Endodermal cell (in vitro differentiated cells): ENCODE measurements around the gene STAMBPL1. TPM values are rescaled to one million over a fixed set of nuclear protein-coding genes. Genes with fewer than 3 reads are reported as not detected.

ENCODE experiments used
- DNase-seq: peaks from one replicate; pipeline ENCODE4 v3.0.0-alpha.2; 2017
- H3K27ac ChIP-seq: 2 replicates; pipeline ENCODE4 v1.5.1; 2013; ENCODE audit warnings: mild to moderate bottlenecking, low read depth, low read length, moderate library complexity
- H3K27me3 ChIP-seq: 2 replicates; pipeline ENCODE4 v1.6.1; 2013; ENCODE audit warnings: mild to moderate bottlenecking, low read length, moderate library complexity; ENCODE audit not compliant: insufficient read depth, control insufficient read depth, poor library complexity, severe bottlenecking
- H3K36me3 ChIP-seq: 2 replicates; pipeline ENCODE4 v1.7.0; 2013; ENCODE audit warnings: mild to moderate bottlenecking, low read length, moderate library complexity; ENCODE audit not compliant: control insufficient read depth, insufficient read depth
- H3K4me1 ChIP-seq: one replicate; pipeline ENCODE4 v1.7.0; 2013; ENCODE audit warnings: low read length; ENCODE audit not compliant: control insufficient read depth, insufficient read depth
- H3K4me3 ChIP-seq: 2 replicates; pipeline ENCODE4 v1.5.1; 2013; ENCODE audit warnings: mild to moderate bottlenecking, low read length, moderate library complexity
- H3K9ac ChIP-seq: 2 replicates; pipeline ENCODE4 v1.6.1; 2013; ENCODE audit warnings: mild to moderate bottlenecking, low read length, moderate library complexity; ENCODE audit not compliant: poor library complexity, severe bottlenecking; ENCODE audit errors: extremely low read depth
- H3K9me3 ChIP-seq: 2 replicates; pipeline ENCODE4 v1.6.1; 2013; ENCODE audit warnings: mild to moderate bottlenecking, low read length, moderate library complexity; ENCODE audit not compliant: control insufficient read depth
- H3K27ac Mint-ChIP-seq: 2 replicates; pipeline ENCODE4 v1.8.0; 2020; ENCODE audit warnings: mixed read lengths
- H3K27me3 Mint-ChIP-seq: 2 replicates; pipeline ENCODE4 v1.8.0; 2021; ENCODE audit warnings: mild to moderate bottlenecking, mixed read lengths; ENCODE audit not compliant: insufficient read depth
- H3K36me3 Mint-ChIP-seq: 2 replicates; pipeline ENCODE4 v1.8.0; 2020; ENCODE audit warnings: low read depth, mixed read lengths
- H3K4me1 Mint-ChIP-seq: 2 replicates; pipeline ENCODE4 v1.8.0; 2020; ENCODE audit warnings: mixed read lengths
- H3K4me3 Mint-ChIP-seq: 2 replicates; pipeline ENCODE4 v1.8.0; 2020; ENCODE audit warnings: mild to moderate bottlenecking, moderate library complexity, mixed read lengths
- H3K9me3 Mint-ChIP-seq: 2 replicates; pipeline ENCODE4 v1.8.0; 2020; ENCODE audit warnings: mild to moderate bottlenecking, mixed read lengths
- WGBS, 2 experiments: methylation state at CpG; one replicate each; pipeline versions ENCODE4 v1.1.5 to v1.1.7; 2013; ENCODE audit warnings: missing lambda C conversion rate in 2 of 2, mixed read lengths in 1 of 2; ENCODE audit not compliant: insufficient coverage in 1 of 2, insufficient read length in 1 of 2; 5-methylcytosine and 5-hydroxymethylcytosine counted together
- total RNA-seq, 2 donors: library from RNA; stranded (reverse); fragmentation: NEBNext Ultra II Directional in 1 of 2; extraction: Animal tissue kit (Norgen Biotek cat#: 25700) in 1 of 2; gene quantifications; 2 replicates in 1 of 2; 3 replicates in 1 of 2; pipeline ENCODE4 v1.2.1, GENCODE V29; 2021
- TF ChIP-seq, protein P1 (sequence below): fragments of 200-600 bp; sonication (generic); conservative IDR thresholded peaks from 2 replicates; pipeline ENCODE4 v1.5.0; 2021; ENCODE audit warnings: antibody characterized with exemption, mild to moderate bottlenecking

The STAMBPL1 gene
- total RNA-seq, 2 donors from 2014 or later: 1.2 to 4.1 TPM

DNA sequence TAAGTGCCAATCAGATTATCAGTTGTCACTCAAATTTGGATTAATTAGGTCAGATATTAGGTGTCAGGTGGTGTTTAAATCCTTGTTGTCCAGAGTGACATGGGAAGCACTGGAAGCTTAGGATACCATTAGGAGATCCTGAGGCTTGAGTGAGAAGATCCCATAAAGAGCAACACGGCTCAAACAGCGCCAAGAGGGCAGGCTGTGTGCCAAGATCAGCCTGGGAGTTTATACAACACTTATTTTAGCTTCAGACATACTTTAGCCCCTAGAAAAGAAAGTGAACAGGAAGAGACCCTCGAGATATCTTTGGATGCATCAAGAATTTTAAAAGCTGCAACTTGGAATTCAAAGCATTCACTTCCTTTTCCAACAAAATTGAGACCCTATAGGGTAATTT, 86.8 kb downstream of the STAMBPL1 start:
- Mint-ChIP-seq H3K27ac (no peak overlapping the region), H3K27me3 (no peaks in the 10 kb centered on the region), H3K36me3 (no peaks in the 10 kb centered on the region), H3K4me1 (peaks cover 7% of the 10 kb centered on the region), H3K4me3 (no peak overlapping the region), H3K9me3 (no peaks in the 10 kb centered on the region)
- Histone ChIP-seq H3K9me3 (no peaks in the 10 kb centered on the region), H3K27me3 (no peaks in the 10 kb centered on the region), H3K27ac (no peak overlapping the region), H3K36me3 (no peaks in the 10 kb centered on the region), H3K4me1 (peaks cover 6% of the 10 kb centered on the region), H3K4me3 (no peak overlapping the region), H3K9ac (no peak overlapping the region)
- TF ChIP-seq, protein P1, sequence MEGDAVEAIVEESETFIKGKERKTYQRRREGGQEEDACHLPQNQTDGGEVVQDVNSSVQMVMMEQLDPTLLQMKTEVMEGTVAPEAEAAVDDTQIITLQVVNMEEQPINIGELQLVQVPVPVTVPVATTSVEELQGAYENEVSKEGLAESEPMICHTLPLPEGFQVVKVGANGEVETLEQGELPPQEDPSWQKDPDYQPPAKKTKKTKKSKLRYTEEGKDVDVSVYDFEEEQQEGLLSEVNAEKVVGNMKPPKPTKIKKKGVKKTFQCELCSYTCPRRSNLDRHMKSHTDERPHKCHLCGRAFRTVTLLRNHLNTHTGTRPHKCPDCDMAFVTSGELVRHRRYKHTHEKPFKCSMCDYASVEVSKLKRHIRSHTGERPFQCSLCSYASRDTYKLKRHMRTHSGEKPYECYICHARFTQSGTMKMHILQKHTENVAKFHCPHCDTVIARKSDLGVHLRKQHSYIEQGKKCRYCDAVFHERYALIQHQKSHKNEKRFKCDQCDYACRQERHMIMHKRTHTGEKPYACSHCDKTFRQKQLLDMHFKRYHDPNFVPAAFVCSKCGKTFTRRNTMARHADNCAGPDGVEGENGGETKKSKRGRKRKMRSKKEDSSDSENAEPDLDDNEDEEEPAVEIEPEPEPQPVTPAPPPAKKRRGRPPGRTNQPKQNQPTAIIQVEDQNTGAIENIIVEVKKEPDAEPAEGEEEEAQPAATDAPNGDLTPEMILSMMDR: no peak
- WGBS, 2 experiments: 96 to 100% methylated on average over 2 to 3 of the region's 3 CpGs
- DNase-seq: no peak

DNA sequence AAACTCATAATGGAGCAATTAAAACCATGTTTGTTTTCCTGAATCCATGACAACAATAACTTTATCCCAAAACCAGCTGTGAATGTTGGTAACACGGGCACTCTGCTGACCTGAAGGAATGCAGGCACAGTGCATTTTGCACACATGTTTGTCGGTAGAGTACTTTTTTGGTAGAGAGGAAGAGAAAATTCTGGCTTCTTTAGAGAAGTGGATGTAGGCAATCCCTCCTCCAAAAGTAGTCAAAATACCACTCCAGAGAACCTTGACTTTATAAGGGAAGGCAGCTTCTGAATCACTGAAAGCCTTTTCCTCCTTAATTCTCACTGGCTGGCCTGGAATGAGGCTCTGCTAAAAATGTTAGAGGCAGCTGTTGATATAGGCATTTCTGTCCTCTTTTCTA, 88.3 kb downstream of the STAMBPL1 start:
- Mint-ChIP-seq H3K4me3 (no peak overlapping the region), H3K27me3 (no peaks in the 10 kb centered on the region), H3K36me3 (no peaks in the 10 kb centered on the region), H3K27ac (no peak overlapping the region), H3K9me3 (no peaks in the 10 kb centered on the region), H3K4me1 (no peaks in the 10 kb centered on the region)
- H3K36me3 ChIP-seq: no peaks in the 10 kb centered on the region
- no peaks in the 10 kb centered on the region for H3K27me3 ChIP-seq
- no peak for DNase-seq
- H3K4me1 ChIP-seq: no peaks in the 10 kb centered on the region
- no peak overlapping the region for H3K9ac ChIP-seq
- H3K9me3 ChIP-seq: no peaks in the 10 kb centered on the region
- no peak overlapping the region for H3K27ac ChIP-seq
- TF ChIP-seq, protein P1: no peak
- no peak overlapping the region for H3K4me3 ChIP-seq
- 93% methylated on average over 2 of the region's 2 CpGs; no CpG with 5 or more reads in 1 of the 2 experiments for WGBS, 2 experiments

DNA sequence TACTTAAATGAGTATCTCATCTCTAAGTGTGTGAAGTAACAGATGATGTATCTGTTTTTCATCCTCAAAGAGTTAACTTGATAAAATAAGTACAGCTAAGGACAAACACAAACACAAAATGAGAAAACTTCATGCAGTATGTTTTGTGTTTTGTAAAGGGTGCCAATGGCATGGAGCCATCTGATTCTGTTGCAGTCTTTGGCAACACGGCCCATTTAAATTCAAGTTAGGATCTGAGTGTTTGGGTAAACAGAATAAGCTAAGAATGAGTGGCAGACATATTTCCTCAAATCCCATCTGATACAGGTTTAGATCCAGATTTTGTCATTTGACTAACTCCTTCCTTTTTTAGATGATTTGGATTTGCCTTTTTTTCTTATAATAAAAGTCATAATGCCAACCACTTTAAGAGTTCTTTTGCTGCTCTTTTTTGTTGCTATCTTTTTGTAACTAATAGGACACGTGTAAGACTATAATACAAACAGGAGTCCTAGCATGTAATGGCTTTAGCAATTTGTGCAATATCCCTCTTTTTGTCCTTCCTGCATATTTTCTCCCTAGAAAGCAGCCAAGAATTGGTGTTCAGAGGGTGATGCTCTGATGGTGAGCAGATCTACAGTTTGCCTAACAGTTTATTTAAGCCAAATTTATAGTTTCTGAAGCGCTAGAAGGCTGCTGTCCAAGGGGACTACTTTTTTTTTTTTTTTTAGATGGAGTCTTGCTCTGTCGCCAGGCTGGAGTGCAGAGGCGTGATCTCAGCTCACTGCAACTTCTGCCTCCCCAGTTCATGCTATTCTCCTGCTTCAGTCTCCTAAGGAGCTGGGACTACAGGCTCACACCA, 91.4 kb downstream of the STAMBPL1 start:
- Mint-ChIP-seq H3K27me3 (no peaks in the 10 kb centered on the region), H3K36me3 (no peaks in the 10 kb centered on the region), H3K9me3 (no peaks in the 10 kb centered on the region), H3K4me1 (no peaks in the 10 kb centered on the region), H3K4me3 (no peak overlapping the region), H3K27ac (no peak overlapping the region)
- no peaks in the 10 kb centered on the region for H3K4me1 ChIP-seq
- no peak overlapping the region for H3K4me3 ChIP-seq
- DNase-seq: no peak
- H3K27me3 ChIP-seq: no peaks in the 10 kb centered on the region
- no peaks in the 10 kb centered on the region for H3K9me3 ChIP-seq
- 83 to 93% methylated on average over 3 to 5 of the region's 5 CpGs for WGBS, 2 experiments
- no peak overlapping the region for H3K27ac ChIP-seq
- no peaks in the 10 kb centered on the region for H3K36me3 ChIP-seq
- no peak overlapping the region for H3K9ac ChIP-seq
- TF ChIP-seq, protein P1: no peak

Other genes with a start within 250 kb of the STAMBPL1 start
- not detected for gene LIPF, start 215.8 kb upstream of the STAMBPL1 start, total RNA-seq
- not detected for gene LIPK, start 174.0 kb upstream of the STAMBPL1 start, total RNA-seq
- gene LIPN, start 120.2 kb upstream of the STAMBPL1 start, total RNA-seq: not detected
- gene LIPM, start 77.5 kb upstream of the STAMBPL1 start, total RNA-seq: not detected
- gene ANKRD22, start 28.4 kb upstream of the STAMBPL1 start, total RNA-seq: not detected
- gene ACTA2, start 72.5 kb downstream of the STAMBPL1 start, total RNA-seq: not detected
- gene FAS, start 110.6 kb downstream of the STAMBPL1 start, total RNA-seq: under 1 TPM in 1 of 2 donors, not detected in 1; 0.95 TPM